Liver (tissue), 9 donors: ENCODE data around the gene CDH4. TPM values are rescaled to one million over a fixed set of nuclear protein-coding genes. Genes with fewer than 3 reads are reported as not detected.

Source experiments
- DNase-seq: peaks from one replicate; pipeline ENCODE4 v3.0.0-alpha.2; 2017; ENCODE audit warnings: low spot score
- H3K27ac ChIP-seq, 2 donors: one replicate each; pipeline ENCODE4 v1.7.0; 2013; ENCODE audit warnings: inconsistent platforms in 2 of 2, low read length in 2 of 2, control low read depth in 1 of 2, low read depth in 1 of 2, mild to moderate bottlenecking in 1 of 2
- H3K27me3 ChIP-seq, 4 donors: one replicate each; pipeline versions ENCODE4 v1.6.1 to v1.7.0; 2013; ENCODE audit warnings: low read length in 3 of 4, inconsistent platforms in 1 of 4, mild to moderate bottlenecking in 1 of 4, moderate library complexity in 1 of 4; ENCODE audit not compliant: control insufficient read depth in 4 of 4, insufficient read depth in 4 of 4
- H3K36me3 ChIP-seq, 4 donors: one replicate each; pipeline versions ENCODE4 v1.6.1 to v1.7.0; 2013; ENCODE audit warnings: low read length in 3 of 4, mild to moderate bottlenecking in 3 of 4, low read depth in 1 of 4, moderate library complexity in 1 of 4; ENCODE audit not compliant: control insufficient read depth in 4 of 4, insufficient read depth in 3 of 4
- H3K4me1 ChIP-seq, 4 donors: one replicate each; pipeline versions ENCODE4 v1.6.1 to v1.7.0; 2013; ENCODE audit warnings: low read length in 3 of 4, mild to moderate bottlenecking in 3 of 4, moderate library complexity in 1 of 4; ENCODE audit not compliant: control insufficient read depth in 4 of 4, insufficient read depth in 4 of 4
- H3K4me3 ChIP-seq, 3 donors: one replicate each; pipeline versions ENCODE4 v1.6.1 to v1.7.0; 2013; ENCODE audit warnings: low read length in 3 of 3, control low read depth in 1 of 3, low read depth in 1 of 3, mild to moderate bottlenecking in 1 of 3
- H3K9ac ChIP-seq, 2 donors: one replicate each; pipeline ENCODE4 v1.7.0; 2013; ENCODE audit warnings: low read length in 2 of 2, mild to moderate bottlenecking in 2 of 2, moderate library complexity in 2 of 2, control low read depth in 1 of 2, low read depth in 1 of 2
- H3K9me3 ChIP-seq, 4 donors: one replicate each; pipeline versions ENCODE4 v1.6.1 to v1.7.0; 2013; ENCODE audit warnings: low read length in 3 of 4; ENCODE audit not compliant: control insufficient read depth in 4 of 4
- EGR1 ChIP-seq, 2 donors: IDR thresholded peaks; 2 replicates each; pipeline ENCODE4 v1.6.1; 2016 to 2018; ENCODE audit warnings: antibody characterized with exemption in 2 of 2, low read depth in 2 of 2
- FOXA1 ChIP-seq: IDR thresholded peaks from 2 replicates; pipeline ENCODE4 v1.6.1; 2016; ENCODE audit warnings: antibody characterized with exemption
- FOXA2 ChIP-seq: IDR thresholded peaks from 2 replicates; pipeline ENCODE4 v1.6.1; 2016; ENCODE audit warnings: antibody characterized with exemption
- GABPA ChIP-seq, 2 donors: IDR thresholded peaks in 1 of 2; conservative IDR thresholded peaks in 1 of 2; 2 replicates each; pipeline ENCODE4 v1.6.1; 2016; ENCODE audit warnings: antibody characterized with exemption in 2 of 2, mild to moderate bottlenecking in 1 of 2, moderate library complexity in 1 of 2
- HNF4A ChIP-seq, 2 donors: conservative IDR thresholded peaks; 2 replicates each; pipeline ENCODE4 v1.6.1; 2016; ENCODE audit warnings: antibody characterized with exemption in 2 of 2, mild to moderate bottlenecking in 2 of 2
- HNF4G ChIP-seq: IDR thresholded peaks from 2 replicates; pipeline ENCODE4 v1.6.1; 2016; ENCODE audit warnings: antibody characterized with exemption
- JUND ChIP-seq, 2 donors: IDR thresholded peaks; 2 replicates each; pipeline ENCODE4 v1.6.1; 2016; ENCODE audit warnings: antibody characterized with exemption in 2 of 2
- NR2F2 ChIP-seq: IDR thresholded peaks from 2 replicates; pipeline ENCODE4 v1.6.1; 2016; ENCODE audit warnings: antibody characterized with exemption
- RAD21 ChIP-seq, 2 donors: IDR thresholded peaks; 2 replicates each; pipeline ENCODE4 v1.6.1; 2016; ENCODE audit warnings: antibody characterized with exemption in 2 of 2, mild to moderate bottlenecking in 2 of 2
- RXRA ChIP-seq, 2 donors: IDR thresholded peaks; 2 replicates each; pipeline ENCODE4 v1.6.1; 2017 to 2018; ENCODE audit warnings: antibody characterized with exemption in 2 of 2, mild to moderate bottlenecking in 1 of 2
- SP1 ChIP-seq: IDR thresholded peaks from 2 replicates; pipeline ENCODE4 v1.6.1; 2018; ENCODE audit warnings: antibody characterized with exemption, mild to moderate bottlenecking
- TAF1 ChIP-seq: conservative IDR thresholded peaks from 2 replicates; pipeline ENCODE4 v1.6.1; 2016; ENCODE audit warnings: antibody characterized with exemption, mild to moderate bottlenecking
- YY1 ChIP-seq: IDR thresholded peaks from 2 replicates; pipeline ENCODE4 v1.6.1; 2016; ENCODE audit warnings: antibody characterized with exemption, mild to moderate bottlenecking
- WGBS: extraction: QIAGEN DNeasy Blood & Tissue Kit; methylation state at CpG from one replicate; pipeline ENCODE4 v1.1.7; 2013; 5-methylcytosine and 5-hydroxymethylcytosine counted together
- polyA plus RNA-seq, 2 donors: library from polyadenylated mRNA; stranded (reverse) in 1 of 2; unstranded in 1 of 2; fragments of 200-250 nt in 1 of 2; fragments of >200 nt in 1 of 2; fragmentation: Nextera tagmentation in 1 of 2; extraction: Ambion mirVana in 1 of 2; gene quantifications; one replicate each; pipeline versions ENCODE4 v1.2.1 to v1.2.3, GENCODE V29; 2013 to 2015
- total RNA-seq, 2 donors: library from RNA; depleted of rRNA; stranded (reverse); fragments of >200 nt; gene quantifications; one replicate each; pipeline ENCODE4 v1.2.3, GENCODE V29; 2014
- TF ChIP-seq, protein P1 (sequence below): IDR thresholded peaks from 2 replicates; pipeline ENCODE4 v1.6.1; 2016; ENCODE audit warnings: antibody characterized with exemption
- TF ChIP-seq, protein P2 (sequence below): fragments of 150-350 bp; IDR thresholded peaks from 2 replicates; pipeline ENCODE4 v1.5.1; 2017; ENCODE audit warnings: improper control_type of control experiment, low read depth, low read length; ENCODE audit not compliant: missing input control
- TF ChIP-seq, protein P3 (sequence below): IDR thresholded peaks from 2 replicates; pipeline ENCODE4 v1.6.1; 2016; ENCODE audit warnings: antibody characterized with exemption
- TF ChIP-seq, protein P4 (sequence below): IDR thresholded peaks from 2 replicates; pipeline ENCODE4 v1.6.1; 2016; ENCODE audit warnings: antibody characterized with exemption
- TF ChIP-seq, protein P5 (sequence below): IDR thresholded peaks from 2 replicates; pipeline ENCODE4 v1.6.1; 2016; ENCODE audit warnings: antibody characterized with exemption, mild to moderate bottlenecking
- donor health status: healthy.
- donor health status: healthy.
- donor health status: healthy.
- donor health status: healthy.
- donor health status: healthy.

The CDH4 gene
- total and polyA plus RNA-seq, 4 donors = 0.03 to 0.25 (median 0.19) TPM; not detected in 1

DNA sequence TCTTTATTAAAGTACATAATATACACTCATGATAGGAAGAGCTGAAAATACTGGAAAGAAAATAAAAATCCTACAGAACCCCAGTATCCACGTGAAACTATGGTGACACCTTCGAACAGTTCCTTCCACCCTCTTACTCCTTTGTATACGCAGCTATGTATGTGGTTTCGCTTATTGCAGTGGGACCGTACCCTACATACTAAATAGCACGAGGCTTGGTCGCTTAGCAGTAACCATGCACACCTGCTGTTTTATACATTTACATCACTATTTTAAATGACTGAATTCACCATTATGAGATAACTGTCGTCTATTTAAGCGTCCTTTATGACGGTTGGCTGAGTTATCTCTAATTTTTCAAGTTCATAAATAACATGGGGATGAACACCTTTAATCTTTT, 400.1 kb downstream of the CDH4 start:
- 87% methylated on average over 10 of the region's 10 CpGs for WGBS
- Histone ChIP-seq H3K4me3 (no peak overlapping the region), H3K27ac (no peak overlapping the region), H3K36me3 (no peaks in the 10 kb centered on the region), H3K9ac (no peak overlapping the region), H3K27me3 (peaks cover 0 to 9% (median 0%) of the 10 kb centered on the region in 4 donors), H3K9me3 (no peaks in the 10 kb centered on the region), H3K4me1 (no peaks in the 10 kb centered on the region)
- DNase-seq = no peak
- TF ChIP-seq FOXA1 (no peak), FOXA2 (no peak), RAD21 (IDR thresholded peaks at IDR 0.05) (no peak), HNF4A (conservative IDR thresholded peaks at IDR 0.05) (no peak)
- TF ChIP-seq, protein P1, sequence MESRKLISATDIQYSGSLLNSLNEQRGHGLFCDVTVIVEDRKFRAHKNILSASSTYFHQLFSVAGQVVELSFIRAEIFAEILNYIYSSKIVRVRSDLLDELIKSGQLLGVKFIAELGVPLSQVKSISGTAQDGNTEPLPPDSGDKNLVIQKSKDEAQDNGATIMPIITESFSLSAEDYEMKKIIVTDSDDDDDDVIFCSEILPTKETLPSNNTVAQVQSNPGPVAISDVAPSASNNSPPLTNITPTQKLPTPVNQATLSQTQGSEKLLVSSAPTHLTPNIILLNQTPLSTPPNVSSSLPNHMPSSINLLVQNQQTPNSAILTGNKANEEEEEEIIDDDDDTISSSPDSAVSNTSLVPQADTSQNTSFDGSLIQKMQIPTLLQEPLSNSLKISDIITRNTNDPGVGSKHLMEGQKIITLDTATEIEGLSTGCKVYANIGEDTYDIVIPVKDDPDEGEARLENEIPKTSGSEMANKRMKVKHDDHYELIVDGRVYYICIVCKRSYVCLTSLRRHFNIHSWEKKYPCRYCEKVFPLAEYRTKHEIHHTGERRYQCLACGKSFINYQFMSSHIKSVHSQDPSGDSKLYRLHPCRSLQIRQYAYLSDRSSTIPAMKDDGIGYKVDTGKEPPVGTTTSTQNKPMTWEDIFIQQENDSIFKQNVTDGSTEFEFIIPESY = no peak

DNA sequence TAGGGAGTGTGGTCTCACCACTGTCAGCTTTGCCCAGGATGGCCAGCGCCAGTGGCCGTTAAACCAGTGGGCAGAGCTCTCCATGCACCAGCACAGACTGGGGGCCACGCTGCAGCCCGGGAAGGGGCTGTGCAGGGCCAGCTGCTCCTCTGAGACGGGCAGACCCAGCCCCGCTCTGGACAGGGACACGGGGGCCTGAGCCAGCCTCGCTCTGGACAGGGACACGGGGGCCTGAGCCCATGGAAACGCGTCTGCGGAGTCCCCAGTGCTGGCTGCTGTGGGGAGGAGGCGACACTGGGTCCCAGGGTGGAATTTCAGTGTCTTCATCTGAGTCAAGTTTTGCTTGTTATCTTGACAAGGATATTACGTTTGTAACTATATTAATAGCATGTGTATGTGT, 402.7 kb downstream of the CDH4 start:
- no peaks in the 10 kb centered on the region for H3K9me3 ChIP-seq
- DNase-seq = no peak
- TF ChIP-seq, protein P2, sequence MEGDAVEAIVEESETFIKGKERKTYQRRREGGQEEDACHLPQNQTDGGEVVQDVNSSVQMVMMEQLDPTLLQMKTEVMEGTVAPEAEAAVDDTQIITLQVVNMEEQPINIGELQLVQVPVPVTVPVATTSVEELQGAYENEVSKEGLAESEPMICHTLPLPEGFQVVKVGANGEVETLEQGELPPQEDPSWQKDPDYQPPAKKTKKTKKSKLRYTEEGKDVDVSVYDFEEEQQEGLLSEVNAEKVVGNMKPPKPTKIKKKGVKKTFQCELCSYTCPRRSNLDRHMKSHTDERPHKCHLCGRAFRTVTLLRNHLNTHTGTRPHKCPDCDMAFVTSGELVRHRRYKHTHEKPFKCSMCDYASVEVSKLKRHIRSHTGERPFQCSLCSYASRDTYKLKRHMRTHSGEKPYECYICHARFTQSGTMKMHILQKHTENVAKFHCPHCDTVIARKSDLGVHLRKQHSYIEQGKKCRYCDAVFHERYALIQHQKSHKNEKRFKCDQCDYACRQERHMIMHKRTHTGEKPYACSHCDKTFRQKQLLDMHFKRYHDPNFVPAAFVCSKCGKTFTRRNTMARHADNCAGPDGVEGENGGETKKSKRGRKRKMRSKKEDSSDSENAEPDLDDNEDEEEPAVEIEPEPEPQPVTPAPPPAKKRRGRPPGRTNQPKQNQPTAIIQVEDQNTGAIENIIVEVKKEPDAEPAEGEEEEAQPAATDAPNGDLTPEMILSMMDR = no peak
- TF ChIP-seq HNF4A (conservative IDR thresholded peaks at IDR 0.05) (no peak), HNF4G (no peak), NR2F2 (no peak), RAD21 (IDR thresholded peaks at IDR 0.05) (no peak), EGR1 (IDR thresholded peaks at IDR 0.05; ENCODE audit: low read depth in 2 of 2) (no peak), TAF1 (no peak), YY1 (no peak)
- TF ChIP-seq, protein P3, sequence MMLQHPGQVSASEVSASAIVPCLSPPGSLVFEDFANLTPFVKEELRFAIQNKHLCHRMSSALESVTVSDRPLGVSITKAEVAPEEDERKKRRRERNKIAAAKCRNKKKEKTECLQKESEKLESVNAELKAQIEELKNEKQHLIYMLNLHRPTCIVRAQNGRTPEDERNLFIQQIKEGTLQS = no peak
- TF ChIP-seq, protein P1 = no peak
- no peak overlapping the region for H3K9ac ChIP-seq
- 88% methylated on average over 14 of the region's 14 CpGs for WGBS
- H3K27me3 ChIP-seq = peaks cover 0 to 9% (median 0%) of the 10 kb centered on the region in 4 donors
- no peak overlapping the region for H3K4me3 ChIP-seq
- H3K36me3 ChIP-seq = no peaks in the 10 kb centered on the region
- no peaks in the 10 kb centered on the region for H3K4me1 ChIP-seq
- H3K27ac ChIP-seq = no peak overlapping the region

DNA sequence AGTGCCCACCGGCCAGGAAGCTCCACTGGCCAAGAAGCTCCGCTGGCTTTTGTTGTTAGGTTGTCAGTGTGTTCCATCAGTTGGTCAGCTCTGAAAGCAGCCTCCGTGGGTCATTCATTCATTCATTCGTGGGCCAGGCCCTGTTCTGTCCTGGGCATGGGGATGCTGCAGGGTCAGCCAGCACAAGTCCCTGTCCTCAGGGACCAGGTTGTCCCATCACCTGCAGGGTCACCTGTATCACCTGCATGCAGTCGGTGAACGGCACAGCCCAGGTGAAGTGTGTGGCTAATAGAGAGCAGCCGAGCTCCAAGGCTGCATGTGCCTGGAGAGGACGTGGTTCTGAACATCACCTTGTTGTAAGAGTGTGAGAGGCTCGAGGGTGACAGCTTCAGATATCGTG, 403.5 kb downstream of the CDH4 start:
- Histone ChIP-seq H3K4me1 (no peaks in the 10 kb centered on the region), H3K36me3 (no peaks in the 10 kb centered on the region), H3K27me3 (peaks cover 0 to 9% (median 0%) of the 10 kb centered on the region in 4 donors), H3K9ac (no peak overlapping the region), H3K9me3 (no peaks in the 10 kb centered on the region), H3K27ac (no peak overlapping the region), H3K4me3 (no peak overlapping the region)
- WGBS = 69% methylated on average over 10 of the region's 10 CpGs
- no peak for DNase-seq
- TF ChIP-seq NR2F2 (no peak), SP1 (no peak), RAD21 (IDR thresholded peaks at IDR 0.05) (no peak), FOXA2 (no peak), FOXA1 (no peak), HNF4G (no peak), GABPA (IDR thresholded peaks at IDR 0.05 in 1 of 2, conservative IDR thresholded peaks at IDR 0.05 in 1 of 2) (no peak), JUND (IDR thresholded peaks at IDR 0.05) (no peak), TAF1 (no peak), RXRA (IDR thresholded peaks at IDR 0.05) (no peak), EGR1 (IDR thresholded peaks at IDR 0.05; ENCODE audit: low read depth in 2 of 2) (no peak)
- TF ChIP-seq, protein P4, sequence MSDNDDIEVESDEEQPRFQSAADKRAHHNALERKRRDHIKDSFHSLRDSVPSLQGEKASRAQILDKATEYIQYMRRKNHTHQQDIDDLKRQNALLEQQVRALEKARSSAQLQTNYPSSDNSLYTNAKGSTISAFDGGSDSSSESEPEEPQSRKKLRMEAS = no peak
- TF ChIP-seq, protein P3 = no peak
- TF ChIP-seq, protein P5, sequence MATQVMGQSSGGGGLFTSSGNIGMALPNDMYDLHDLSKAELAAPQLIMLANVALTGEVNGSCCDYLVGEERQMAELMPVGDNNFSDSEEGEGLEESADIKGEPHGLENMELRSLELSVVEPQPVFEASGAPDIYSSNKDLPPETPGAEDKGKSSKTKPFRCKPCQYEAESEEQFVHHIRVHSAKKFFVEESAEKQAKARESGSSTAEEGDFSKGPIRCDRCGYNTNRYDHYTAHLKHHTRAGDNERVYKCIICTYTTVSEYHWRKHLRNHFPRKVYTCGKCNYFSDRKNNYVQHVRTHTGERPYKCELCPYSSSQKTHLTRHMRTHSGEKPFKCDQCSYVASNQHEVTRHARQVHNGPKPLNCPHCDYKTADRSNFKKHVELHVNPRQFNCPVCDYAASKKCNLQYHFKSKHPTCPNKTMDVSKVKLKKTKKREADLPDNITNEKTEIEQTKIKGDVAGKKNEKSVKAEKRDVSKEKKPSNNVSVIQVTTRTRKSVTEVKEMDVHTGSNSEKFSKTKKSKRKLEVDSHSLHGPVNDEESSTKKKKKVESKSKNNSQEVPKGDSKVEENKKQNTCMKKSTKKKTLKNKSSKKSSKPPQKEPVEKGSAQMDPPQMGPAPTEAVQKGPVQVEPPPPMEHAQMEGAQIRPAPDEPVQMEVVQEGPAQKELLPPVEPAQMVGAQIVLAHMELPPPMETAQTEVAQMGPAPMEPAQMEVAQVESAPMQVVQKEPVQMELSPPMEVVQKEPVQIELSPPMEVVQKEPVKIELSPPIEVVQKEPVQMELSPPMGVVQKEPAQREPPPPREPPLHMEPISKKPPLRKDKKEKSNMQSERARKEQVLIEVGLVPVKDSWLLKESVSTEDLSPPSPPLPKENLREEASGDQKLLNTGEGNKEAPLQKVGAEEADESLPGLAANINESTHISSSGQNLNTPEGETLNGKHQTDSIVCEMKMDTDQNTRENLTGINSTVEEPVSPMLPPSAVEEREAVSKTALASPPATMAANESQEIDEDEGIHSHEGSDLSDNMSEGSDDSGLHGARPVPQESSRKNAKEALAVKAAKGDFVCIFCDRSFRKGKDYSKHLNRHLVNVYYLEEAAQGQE = no peak
